CD4-positive, alpha-beta T cell treated with Interleukin-21 for 1 hour (primary cell): ENCODE results near the gene PTPDC1.

ENCODE experiments used
- DNase-seq: peaks from one replicate; pipeline ENCODE4 v3.0.0-alpha.2; 2020

PTPDC1 gene, protein sequence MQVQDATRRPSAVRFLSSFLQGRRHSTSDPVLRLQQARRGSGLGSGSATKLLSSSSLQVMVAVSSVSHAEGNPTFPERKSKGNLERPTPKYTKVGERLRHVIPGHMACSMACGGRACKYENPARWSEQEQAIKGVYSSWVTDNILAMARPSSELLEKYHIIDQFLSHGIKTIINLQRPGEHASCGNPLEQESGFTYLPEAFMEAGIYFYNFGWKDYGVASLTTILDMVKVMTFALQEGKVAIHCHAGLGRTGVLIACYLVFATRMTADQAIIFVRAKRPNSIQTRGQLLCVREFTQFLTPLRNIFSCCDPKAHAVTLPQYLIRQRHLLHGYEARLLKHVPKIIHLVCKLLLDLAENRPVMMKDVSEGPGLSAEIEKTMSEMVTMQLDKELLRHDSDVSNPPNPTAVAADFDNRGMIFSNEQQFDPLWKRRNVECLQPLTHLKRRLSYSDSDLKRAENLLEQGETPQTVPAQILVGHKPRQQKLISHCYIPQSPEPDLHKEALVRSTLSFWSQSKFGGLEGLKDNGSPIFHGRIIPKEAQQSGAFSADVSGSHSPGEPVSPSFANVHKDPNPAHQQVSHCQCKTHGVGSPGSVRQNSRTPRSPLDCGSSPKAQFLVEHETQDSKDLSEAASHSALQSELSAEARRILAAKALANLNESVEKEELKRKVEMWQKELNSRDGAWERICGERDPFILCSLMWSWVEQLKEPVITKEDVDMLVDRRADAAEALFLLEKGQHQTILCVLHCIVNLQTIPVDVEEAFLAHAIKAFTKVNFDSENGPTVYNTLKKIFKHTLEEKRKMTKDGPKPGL

DNA sequence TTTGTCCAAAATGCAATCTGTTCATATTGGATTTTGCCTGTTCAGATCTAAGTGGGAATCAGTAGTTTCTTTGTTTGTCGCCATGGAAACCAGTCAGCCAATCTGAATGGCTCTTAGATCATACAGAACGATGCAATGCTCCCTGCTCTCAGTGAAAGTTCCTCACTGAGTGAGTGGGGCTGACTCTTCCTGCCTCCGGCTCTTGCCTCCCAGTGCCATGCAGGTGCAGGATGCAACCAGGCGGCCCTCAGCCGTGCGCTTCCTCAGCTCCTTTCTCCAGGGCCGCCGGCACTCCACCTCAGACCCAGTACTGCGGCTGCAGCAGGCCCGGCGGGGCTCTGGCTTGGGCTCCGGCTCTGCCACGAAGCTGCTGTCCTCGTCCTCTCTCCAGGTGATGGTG lies at the start of gene PTPDC1:
Gene PTPDC1, plus strand, starts transcription at position 151 of the 400 bp plus-strand sequence. Its CDS starts 67 bp downstream, at position 218.
- DNase-seq = no peak

DNA sequence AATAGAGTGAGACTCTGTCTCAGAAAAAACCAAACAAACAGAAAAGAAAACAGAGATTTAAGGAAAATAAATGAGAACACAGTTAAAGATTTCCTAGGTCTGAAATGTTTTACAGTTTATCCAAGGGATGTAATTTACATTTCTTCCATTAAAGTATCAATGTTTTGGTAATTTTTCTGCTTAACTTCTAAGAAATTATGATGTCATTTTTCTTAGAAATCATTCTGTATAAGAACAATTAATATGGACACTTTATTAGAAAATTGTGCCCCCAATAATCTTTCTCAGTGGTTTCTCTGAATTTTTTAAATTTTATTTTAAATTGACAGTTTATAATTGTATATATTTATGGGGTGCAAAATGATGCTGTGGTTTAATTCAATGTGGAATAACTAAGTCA lies 49.8 kb upstream of the PTPDC1 start:
- DNase-seq = no peak

DNA sequence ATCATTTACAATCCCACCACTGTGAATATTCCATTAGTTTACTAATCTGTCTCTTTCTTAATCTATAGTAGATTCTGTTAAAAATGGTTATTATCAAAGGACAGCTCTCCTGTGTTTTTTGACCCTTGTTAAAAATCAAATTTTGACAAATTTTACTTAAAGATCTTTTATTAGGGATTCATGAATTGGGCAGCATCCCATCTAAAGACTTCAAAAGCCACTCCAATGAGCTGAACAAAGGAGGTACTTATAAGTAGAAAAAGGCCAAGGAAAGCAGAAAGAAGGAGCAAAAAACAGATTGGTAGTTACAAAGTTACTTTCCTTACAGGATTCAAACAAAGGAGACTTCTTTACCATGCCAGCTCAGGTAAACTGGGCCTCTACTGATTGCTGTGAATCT lies 44.5 kb upstream of the PTPDC1 start:
- DNase-seq = no peak

GRCh38 chr9:94042516-94043360 lies 41.5 kb upstream of the PTPDC1 start:
- DNase-seq = no peak

DNA sequence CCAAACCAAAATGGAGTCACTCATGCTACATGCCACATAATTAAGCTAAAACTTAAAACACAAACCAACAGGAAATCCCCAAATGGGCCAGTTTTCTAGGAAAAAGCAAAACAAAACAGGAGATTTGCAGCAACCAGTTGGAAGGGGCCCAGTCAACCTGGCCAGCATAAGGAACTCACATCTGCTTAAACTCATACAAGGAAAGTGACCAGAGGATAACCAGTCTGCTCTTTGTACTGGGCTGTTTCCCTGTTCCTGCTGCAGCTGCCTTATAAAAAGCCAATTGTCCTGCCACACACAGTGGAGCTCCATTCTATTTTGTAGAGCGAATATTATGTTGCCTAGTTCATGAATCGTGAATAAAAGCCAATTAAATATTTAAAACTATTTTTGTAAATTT lies 29.5 kb upstream of the PTPDC1 start:
- no peak for DNase-seq

GRCh38 chr9:94056442-94056974 lies 27.8 kb upstream of the PTPDC1 start:
- no peak for DNase-seq

GRCh38 chr9:94057918-94058317 lies 26.3 kb upstream of the PTPDC1 start:
- DNase-seq = no peak

- DNase-seq = no peak
Observed at GRCh38 chr9:94061864-94062263, 22.4 kb upstream of the PTPDC1 start.

- peak; percentile 70 for DNase-seq
Observed at GRCh38 chr9:94065535-94065961, 18.7 kb upstream of the PTPDC1 start.

GRCh38 chr9:94068257-94068656 lies 16.0 kb upstream of the PTPDC1 start:
- DNase-seq = no peak

GRCh38 chr9:94076557-94076956 lies 7.7 kb upstream of the PTPDC1 start:
- no peak for DNase-seq

DNA sequence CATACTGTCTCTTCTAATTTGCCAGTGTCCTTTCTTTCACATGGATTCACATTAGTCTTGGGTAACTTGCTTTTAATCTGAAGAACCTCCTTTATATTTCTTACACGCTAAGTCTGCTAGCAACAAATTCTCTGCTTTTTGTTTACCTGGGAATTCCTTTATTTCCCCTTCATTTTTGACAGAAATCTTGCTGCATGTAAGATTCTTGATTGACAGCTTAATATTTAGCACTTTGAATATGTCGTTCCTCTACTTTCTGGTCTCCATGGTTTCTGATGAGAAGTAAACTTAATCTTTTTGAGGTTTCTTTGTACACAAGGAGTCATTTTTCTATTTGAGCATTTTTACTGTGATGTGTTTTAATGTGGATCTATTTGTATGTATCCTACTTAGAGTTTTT lies 6.2 kb upstream of the PTPDC1 start:
- no peak for DNase-seq

GRCh38 chr9:94079236-94079635 lies 5.0 kb upstream of the PTPDC1 start:
- no peak for DNase-seq

- no peak for DNase-seq
Observed at GRCh38 chr9:94080249-94080648, 4.0 kb upstream of the PTPDC1 start.

DNA sequence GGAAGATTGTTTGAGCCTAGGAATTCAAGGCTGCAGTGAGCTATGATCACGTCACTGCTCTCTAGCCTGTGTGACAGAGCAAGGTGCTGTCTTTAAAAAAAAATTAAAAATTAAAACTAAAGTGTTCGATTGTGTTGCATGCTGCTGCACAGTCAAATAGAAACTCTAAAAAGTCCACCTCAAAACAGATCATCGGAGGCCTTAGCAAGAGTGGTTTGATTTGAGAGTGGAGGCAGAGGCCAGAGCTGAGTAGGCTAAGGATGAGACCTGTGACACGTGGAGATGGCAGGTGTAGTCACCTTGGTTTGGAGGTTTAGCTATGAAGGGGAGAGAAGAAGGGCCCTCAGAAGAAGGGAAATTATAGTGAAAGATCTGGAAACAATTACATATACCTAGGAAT lies 2.8 kb upstream of the PTPDC1 start:
- no peak for DNase-seq

DNA sequence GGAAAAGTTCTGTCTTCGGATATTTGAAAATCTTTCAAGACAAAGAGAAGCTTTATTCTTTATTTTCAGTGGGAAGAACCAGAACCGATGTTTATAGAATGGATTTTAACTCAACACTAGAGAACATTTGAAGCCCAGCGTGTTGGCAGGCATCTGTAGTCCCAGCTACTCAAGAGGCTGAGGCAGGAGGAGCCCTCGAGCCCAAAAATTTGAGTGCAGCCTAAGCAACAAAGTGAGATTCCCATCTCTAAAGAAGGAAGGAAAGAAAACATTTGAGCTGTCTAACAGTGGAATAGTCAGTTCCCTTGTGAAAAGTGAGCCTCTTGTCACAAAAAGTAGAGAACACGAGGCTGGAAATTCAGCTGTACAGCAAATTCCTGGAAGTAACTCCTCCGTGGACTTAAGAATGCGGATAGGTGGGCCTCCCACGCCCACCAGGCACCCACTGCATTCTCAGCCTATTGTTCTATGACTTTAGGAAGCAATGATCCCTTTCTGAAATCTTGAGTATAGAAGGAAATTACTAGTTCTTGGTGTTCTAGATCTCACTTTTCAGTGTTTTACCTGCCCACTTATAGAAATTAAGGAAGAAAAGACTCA lies 2.3 kb upstream of the PTPDC1 start:
- no peak for DNase-seq

DNA sequence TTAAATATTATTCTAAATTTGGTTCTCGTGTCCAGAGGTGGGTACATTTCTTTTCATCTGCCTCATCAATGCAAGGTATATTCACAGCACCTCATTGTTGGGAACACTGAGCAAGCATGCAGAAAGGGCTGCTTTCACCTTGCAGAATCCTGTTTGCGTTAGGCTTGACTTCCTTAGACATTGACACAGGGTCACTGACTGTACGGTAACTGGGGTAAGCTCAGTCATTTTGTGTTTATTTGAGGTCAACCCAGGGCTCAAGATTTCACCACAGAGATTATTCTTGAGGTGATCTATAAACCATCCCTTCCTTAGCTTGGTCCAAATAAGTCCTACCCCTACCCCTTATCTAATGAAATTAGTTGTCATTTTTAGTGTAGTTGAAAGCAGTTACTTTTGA lies 1.7 kb upstream of the PTPDC1 start:
- no peak for DNase-seq

DNA sequence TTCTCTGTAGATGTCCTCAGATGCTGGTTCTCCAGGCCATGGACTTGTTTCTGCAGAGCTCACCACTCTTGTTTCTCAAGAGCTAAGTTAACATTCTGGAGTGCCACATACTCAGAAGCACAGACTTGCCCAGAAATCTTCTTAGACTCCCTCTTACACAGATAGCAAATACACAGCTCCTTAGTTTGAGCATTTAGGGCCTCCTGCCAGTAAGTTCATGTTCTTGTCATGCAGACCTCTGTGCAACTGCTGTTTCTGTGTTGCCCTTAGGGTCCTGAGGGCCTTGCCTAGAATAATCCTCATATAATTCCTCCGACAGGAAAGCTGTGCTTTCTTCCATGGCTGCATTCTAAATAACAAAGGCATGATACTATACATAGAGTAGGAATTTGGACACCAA lies 1.3 kb upstream of the PTPDC1 start:
- DNase-seq = no peak

DNA sequence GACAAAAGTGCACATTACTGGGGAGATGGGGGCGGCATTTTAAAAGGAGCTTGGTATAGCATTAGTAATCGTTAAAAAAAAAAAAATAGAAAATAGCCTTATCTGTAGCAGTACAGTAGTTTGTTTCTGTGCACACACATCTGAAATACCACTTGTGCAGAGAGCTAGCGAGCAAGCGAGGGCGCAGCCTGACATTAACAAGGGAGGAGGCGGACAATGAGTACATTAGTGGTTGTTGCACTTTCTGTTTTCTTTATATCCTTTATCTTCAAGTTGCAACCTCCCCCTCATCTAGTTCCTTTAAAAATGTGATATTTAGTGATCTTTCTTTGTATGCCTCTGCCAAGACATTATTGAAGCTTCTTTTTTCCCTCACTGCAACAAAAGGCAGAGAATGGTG lies 880 bp upstream of the PTPDC1 start:
- no peak for DNase-seq

DNA sequence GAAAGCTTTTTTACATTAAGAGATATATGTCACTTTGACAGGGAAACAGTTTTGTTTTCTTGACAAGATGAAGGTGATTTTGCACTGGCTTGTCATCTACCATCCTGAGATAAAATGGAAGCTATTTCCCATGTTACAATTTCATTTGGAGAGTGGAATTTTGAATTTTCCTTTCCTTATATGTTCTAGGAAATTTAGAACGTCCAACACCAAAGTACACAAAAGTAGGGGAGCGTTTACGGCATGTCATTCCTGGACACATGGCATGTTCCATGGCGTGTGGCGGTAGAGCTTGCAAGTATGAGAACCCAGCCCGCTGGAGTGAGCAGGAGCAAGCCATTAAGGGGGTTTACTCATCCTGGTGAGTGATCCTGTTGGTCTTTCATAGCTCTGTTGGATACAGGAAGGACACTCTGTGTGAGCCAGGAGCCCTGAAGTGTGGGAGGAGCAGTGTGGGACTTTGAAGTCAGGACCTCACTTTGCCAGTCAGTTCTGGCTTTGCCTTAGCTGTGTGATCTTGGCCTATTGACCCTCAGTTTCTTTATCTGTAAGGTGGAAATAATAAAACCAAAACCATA lies 887 bp downstream of the PTPDC1 start:
- DNase-seq = no peak

- DNase-seq = no peak
Observed at GRCh38 chr9:94086486-94087345, 2.5 kb downstream of the PTPDC1 start.
